ENCODE results near the gene TSC2. TPM values are rescaled to one million over a fixed set of nuclear protein-coding genes. Genes with fewer than 3 reads are reported as not detected.
A peak's percentile ranks its signal among the peaks of the same experiment; 100 is the strongest.

TSC2 gene
- total and polyA plus RNA-seq, 2 experiments from 2014 or later: 52.2 to 53.7 TPM

GRCh38 chr16:2003231-2003826 lies 44.5 kb upstream of the TSC2 start:
- Histone ChIP-seq H3K27ac (no peak overlapping the region), H4K20me1 (ENCODE audit: insufficient read depth) (peaks cover 11% of the 10 kb centered on the region; the same call in 1 of the 2 replicates), H3K9ac (no peak overlapping the region), H2AFZ (no peak overlapping the region), H3K4me3 (no peak overlapping the region), H3K4me2 (ENCODE audit: unreplicated experiment) (no peak overlapping the region), H3K4me1 (ENCODE audit: insufficient read depth) (peaks cover 14% of the 10 kb centered on the region), H3K27me3 (replicated peaks; ENCODE audit: insufficient read depth) (no peaks in the 10 kb centered on the region), H3K79me2 (ENCODE audit: insufficient read depth) (peaks cover 83% of the 10 kb centered on the region), H3K9me3 (ENCODE audit: low read depth) (no peaks in the 10 kb centered on the region), H3K9me2 (ENCODE audit: insufficient read depth) (no peaks in the 10 kb centered on the region), H3K36me3 (ENCODE audit: low read depth) (peaks cover 16% of the 10 kb centered on the region), H3F3A (ENCODE audit: insufficient read depth) (peaks cover 15% of the 10 kb centered on the region)
- in situ Hi-C loops (cut with MboI): no loop called here
- WGBS, 2 experiments (ENCODE audit: low coverage in 1 of 2, low lambda C conversion rate in 2 of 2, missing lambda C conversion rate in 2 of 2): 70 to 79% methylated on average over 8 of the region's 8 CpGs
- TF ChIP-seq EZH2 (IDR thresholded peaks at IDR 0.05; ENCODE audit: insufficient read depth, poor library complexity, severe bottlenecking) (no peak), EZH2phosphoT487 (IDR thresholded peaks at IDR 0.05; ENCODE audit: insufficient read depth, low read depth) (no peak)
- no peak for DNase-seq

DNA sequence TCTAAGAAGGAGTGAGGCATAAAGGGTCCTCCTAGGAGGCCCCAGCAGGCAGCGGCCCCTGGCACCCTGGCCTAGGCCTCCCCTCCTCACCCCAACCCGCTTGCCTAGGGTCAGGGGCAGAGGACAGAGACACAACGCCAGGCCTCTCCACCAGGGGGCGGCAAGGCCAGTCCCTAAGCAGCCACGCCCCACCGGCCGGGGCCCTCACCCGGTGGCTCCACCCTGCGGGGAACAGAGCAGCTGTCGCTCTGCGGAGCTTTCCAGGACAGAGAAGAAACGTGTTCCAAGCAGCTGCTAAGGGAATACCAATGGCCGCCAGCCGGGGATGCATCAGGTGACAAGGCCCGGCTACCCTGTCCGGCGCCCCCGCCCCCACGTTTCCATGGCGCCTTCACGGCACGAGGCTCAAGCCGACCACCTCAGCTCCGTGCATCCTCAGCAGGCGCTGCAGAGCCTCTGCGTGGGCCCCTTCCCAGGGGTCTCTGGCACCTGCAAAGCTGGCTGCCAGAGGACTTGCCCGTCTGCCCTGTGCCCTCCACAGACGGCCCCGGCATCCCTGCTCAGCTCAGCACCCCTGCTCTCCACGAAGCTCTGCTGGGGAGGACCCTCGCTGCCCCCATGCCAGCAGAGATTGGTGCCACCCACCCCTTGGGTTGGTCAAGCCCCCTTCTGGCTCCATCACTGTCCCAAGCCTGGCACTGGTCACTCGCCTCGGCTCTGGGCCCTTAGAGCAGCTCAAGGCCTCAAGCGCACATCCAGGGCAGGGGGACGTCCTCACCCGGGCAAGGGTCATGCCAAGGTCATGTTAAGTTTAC lies 43.8 kb upstream of the TSC2 start:
- Histone ChIP-seq H3F3A (ENCODE audit: insufficient read depth) (peaks cover 17% of the 10 kb centered on the region), H3K79me2 (ENCODE audit: insufficient read depth) (peaks cover 90% of the 10 kb centered on the region), H3K4me2 (ENCODE audit: unreplicated experiment) (peak overlapping the region; percentile 7), H3K4me3 (no peak overlapping the region), H3K9me2 (ENCODE audit: insufficient read depth) (no peaks in the 10 kb centered on the region), H3K4me1 (ENCODE audit: insufficient read depth) (peaks cover 13% of the 10 kb centered on the region), H3K36me3 (ENCODE audit: low read depth) (peaks cover 16% of the 10 kb centered on the region; the same call in 1 of the 2 replicates), H2AFZ (no peak overlapping the region), H3K27ac (no peak overlapping the region), H3K9me3 (ENCODE audit: low read depth) (no peaks in the 10 kb centered on the region), H4K20me1 (ENCODE audit: insufficient read depth) (peaks cover 11% of the 10 kb centered on the region; the same call in 1 of the 2 replicates), H3K27me3 (replicated peaks; ENCODE audit: insufficient read depth) (no peaks in the 10 kb centered on the region), H3K9ac (peak overlapping the region; percentile 27; the same call in 1 of the 2 replicates)
- 35 to 37% methylated on average over 27 to 35 of the region's 36 CpGs for WGBS, 2 experiments (ENCODE audit: low coverage in 1 of 2, low lambda C conversion rate in 2 of 2, missing lambda C conversion rate in 2 of 2)
- TF ChIP-seq EZH2 (IDR thresholded peaks at IDR 0.05; ENCODE audit: insufficient read depth, poor library complexity, severe bottlenecking) (no peak), EZH2phosphoT487 (IDR thresholded peaks at IDR 0.05; ENCODE audit: insufficient read depth, low read depth) (no peak)
- peak; percentile 94 for DNase-seq
- in situ Hi-C loops (cut with MboI): no loop called here

GRCh38 chr16:2004795-2005517 lies 42.8 kb upstream of the TSC2 start:
- H3K9me3 ChIP-seq (ENCODE audit: low read depth): no peaks in the 10 kb centered on the region
- H4K20me1 ChIP-seq (ENCODE audit: insufficient read depth): peaks cover 11% of the 10 kb centered on the region; the same call in 1 of the 2 replicates
- H3K4me1 ChIP-seq (ENCODE audit: insufficient read depth): peaks cover 13% of the 10 kb centered on the region
- H2AFZ ChIP-seq: no peak overlapping the region
- no peak overlapping the region for H3K27ac ChIP-seq
- DNase-seq: peak; percentile 27
- H3K79me2 ChIP-seq (ENCODE audit: insufficient read depth): peaks cover 93% of the 10 kb centered on the region
- H3F3A ChIP-seq (ENCODE audit: insufficient read depth): peaks cover 17% of the 10 kb centered on the region
- H3K9ac ChIP-seq: no peak overlapping the region
- no peaks in the 10 kb centered on the region for H3K27me3 ChIP-seq (replicated peaks; ENCODE audit: insufficient read depth)
- no peak overlapping the region for H3K4me3 ChIP-seq
- no peak overlapping the region for H3K4me2 ChIP-seq (ENCODE audit: unreplicated experiment)
- no peaks in the 10 kb centered on the region for H3K9me2 ChIP-seq (ENCODE audit: insufficient read depth)
- in situ Hi-C loops (cut with MboI): no loop called here
- H3K36me3 ChIP-seq (ENCODE audit: low read depth): peaks cover 12% of the 10 kb centered on the region; the same call in 1 of the 2 replicates
- WGBS, 2 experiments (ENCODE audit: low coverage in 1 of 2, low lambda C conversion rate in 2 of 2, missing lambda C conversion rate in 2 of 2): 80 to 85% methylated on average over 28 to 34 of the region's 34 CpGs
- no peak for TF ChIP-seq EZH2 (IDR thresholded peaks at IDR 0.05; ENCODE audit: insufficient read depth, poor library complexity, severe bottlenecking)

- in situ Hi-C loops (cut with MboI): no loop called here
- no peak for TF ChIP-seq EZH2phosphoT487 (IDR thresholded peaks at IDR 0.05; ENCODE audit: insufficient read depth, low read depth)
- no peak for TF ChIP-seq EZH2 (IDR thresholded peaks at IDR 0.05; ENCODE audit: insufficient read depth, poor library complexity, severe bottlenecking)
- Histone ChIP-seq H3K36me3 (ENCODE audit: low read depth) (peaks cover 12% of the 10 kb centered on the region; the same call in 1 of the 2 replicates), H3K9me3 (ENCODE audit: low read depth) (no peaks in the 10 kb centered on the region), H3K27me3 (replicated peaks; ENCODE audit: insufficient read depth) (no peaks in the 10 kb centered on the region), H3K79me2 (ENCODE audit: insufficient read depth) (peaks cover 95% of the 10 kb centered on the region), H3K4me1 (ENCODE audit: insufficient read depth) (peaks cover 19% of the 10 kb centered on the region), H2AFZ (no peak overlapping the region), H4K20me1 (ENCODE audit: insufficient read depth) (peaks cover 11% of the 10 kb centered on the region; the same call in 1 of the 2 replicates), H3F3A (ENCODE audit: insufficient read depth) (peaks cover 17% of the 10 kb centered on the region), H3K4me3 (no peak overlapping the region), H3K9me2 (ENCODE audit: insufficient read depth) (no peaks in the 10 kb centered on the region), H3K4me2 (ENCODE audit: unreplicated experiment) (no peak overlapping the region), H3K27ac (no peak overlapping the region), H3K9ac (peak overlapping the region; percentile 22; the same call in 1 of the 2 replicates)
- DNase-seq: no peak
- 83 to 89% methylated on average over 20 to 21 of the region's 21 CpGs for whole genome bisulfite sequencing, 2 experiments (ENCODE audit: low coverage in 1 of 2, low lambda C conversion rate in 2 of 2, missing lambda C conversion rate in 2 of 2)
Observed at GRCh38 chr16:2005646-2006045, 42.1 kb upstream of the TSC2 start.
